Fibroblast of lung (primary cell): ENCODE measurements around the gene MTURN. TPM values are rescaled to one million over a fixed set of nuclear protein-coding genes. Genes with fewer than 3 reads are reported as not detected.
A peak's percentile ranks its signal among the peaks of the same experiment; 100 is the strongest.

ENCODE experiments used
- DNase-seq, 2 donors: peaks; one replicate each; pipeline versions ENCODE4 v3.0.0 to v3.0.0-alpha.2; 2010; ENCODE audit warnings: low read depth in 2 of 2
- H2AFZ ChIP-seq: 2 replicates; pipeline ENCODE4 v1.5.1; 2012; ENCODE audit warnings: low read length, control low read depth, inconsistent platforms
- H3K27ac ChIP-seq: 2 replicates; pipeline ENCODE4 v1.5.1; 2011; ENCODE audit warnings: low read length, control low read depth; ENCODE audit not compliant: insufficient read depth
- H3K27me3 ChIP-seq: 2 replicates; pipeline ENCODE4 v1.5.1; 2011; ENCODE audit warnings: mild to moderate bottlenecking, low read length; ENCODE audit not compliant: control insufficient read depth, insufficient read depth
- H3K36me3 ChIP-seq: 2 replicates; pipeline ENCODE4 v1.5.1; 2011; ENCODE audit warnings: low read length; ENCODE audit not compliant: control insufficient read depth, insufficient read depth
- H3K4me1 ChIP-seq: 2 replicates; pipeline ENCODE4 v1.5.1; 2011; ENCODE audit warnings: low read length; ENCODE audit not compliant: control insufficient read depth, insufficient read depth; ENCODE audit errors: extremely low read depth
- H3K4me2 ChIP-seq: 2 replicates; pipeline ENCODE4 v1.5.1; 2011; ENCODE audit warnings: low read length, control low read depth; ENCODE audit not compliant: insufficient read depth; ENCODE audit errors: extremely low read depth
- H3K4me3 ChIP-seq, 4 experiments: fragments of 200-600 bp in 1 of 4; sonication (generic) in 1 of 4; replicated peaks in 1 of 4; 2 replicates each; pipeline ENCODE4 v1.5.1; 2011 to 2016; ENCODE audit warnings: low read length in 4 of 4, low read depth in 3 of 4, mild to moderate bottlenecking in 3 of 4, control low read depth in 2 of 4, inconsistent platforms in 1 of 4, mixed read lengths in 1 of 4; ENCODE audit not compliant: insufficient read depth in 1 of 4; ENCODE audit errors: control extremely low read depth in 1 of 4
- H3K79me2 ChIP-seq: 2 replicates; pipeline ENCODE4 v1.5.1; 2012; ENCODE audit warnings: mild to moderate bottlenecking, low read length, inconsistent platforms; ENCODE audit not compliant: control insufficient read depth, insufficient read depth
- H3K9ac ChIP-seq: 2 replicates; pipeline ENCODE4 v1.5.1; 2011; ENCODE audit warnings: mild to moderate bottlenecking, low read length, control low read depth; ENCODE audit not compliant: insufficient read depth
- H3K9me3 ChIP-seq: 2 replicates; pipeline ENCODE4 v1.5.1; 2012; ENCODE audit warnings: low read depth, low read length; ENCODE audit not compliant: control insufficient read depth, insufficient read depth
- H4K20me1 ChIP-seq: 2 replicates; pipeline ENCODE4 v1.5.1; 2011; ENCODE audit warnings: low read length; ENCODE audit not compliant: control insufficient read depth, insufficient read depth; ENCODE audit errors: extremely low read depth
- CTCF ChIP-seq, 2 donors: IDR thresholded peaks in 1 of 2; conservative IDR thresholded peaks in 1 of 2; 1 replicate in 1 of 2; 2 replicates in 1 of 2; pipeline ENCODE4 v1.5.1; 2011 to 2012; ENCODE audit warnings: low read length in 2 of 2, control low read depth in 1 of 2, inconsistent platforms in 1 of 2, low read depth in 1 of 2, mild to moderate bottlenecking in 1 of 2
- EZH2 ChIP-seq: IDR thresholded peaks from 2 replicates; pipeline ENCODE4 v1.5.1; 2012; ENCODE audit warnings: low read length, control low read depth, mild to moderate bottlenecking; ENCODE audit errors: missing control alignments
- polyA plus RNA-seq, 2 donors: library from polyadenylated mRNA; depleted of rRNA in 1 of 2; stranded (reverse) in 1 of 2; unstranded in 1 of 2; fragments of >200 nt; gene quantifications; 2 replicates each; pipeline ENCODE4 v1.2.1, GENCODE V29; 2011 to 2012; ENCODE audit warnings: missing spikeins in 1 of 2
- total RNA-seq: library from RNA; depleted of rRNA; stranded (reverse); fragments of >200 nt; gene quantifications from 2 replicates; pipeline ENCODE4 v1.2.1, GENCODE V29; 2014

MTURN gene
- total and polyA plus RNA-seq, 2 donors (not counting 1 experiment from before 2014, with no cell fraction given) = 7.1 to 12.9 TPM

- no peaks in the 10 kb centered on the region for H3K9me3 ChIP-seq
Observed at GRCh38 chr7:30183749-30184369, 49.1 kb downstream of the MTURN start.

GRCh38 chr7:30184791-30185487 lies 50.2 kb downstream of the MTURN start:
- Histone ChIP-seq H3K9ac (no peak overlapping the region), H2AFZ (no peak overlapping the region), H3K9me3 (no peaks in the 10 kb centered on the region), H3K27me3 (no peaks in the 10 kb centered on the region), H3K4me3 (no peak overlapping the region), H3K27ac (no peak overlapping the region), H3K4me1 (no peaks in the 10 kb centered on the region), H4K20me1 (no peaks in the 10 kb centered on the region), H3K79me2 (no peaks in the 10 kb centered on the region), H3K4me2 (no peak overlapping the region), H3K36me3 (no peaks in the 10 kb centered on the region)
- peak in 1 of 2 donors; percentile 23 for DNase-seq
- TF ChIP-seq CTCF (conservative IDR thresholded peaks at IDR 0.05 in 1 of 2, IDR thresholded peaks at IDR 0.05 in 1 of 2; ENCODE audit: low read depth in 1 of 2, low read length in 2 of 2) (no peak), EZH2 (no peak)

More at GRCh38 chr7:30183749-30184369, 49.1 kb downstream of the MTURN start:
- H3K79me2 ChIP-seq = no peaks in the 10 kb centered on the region
- DNase-seq = no peak
- TF ChIP-seq CTCF (conservative IDR thresholded peaks at IDR 0.05 in 1 of 2, IDR thresholded peaks at IDR 0.05 in 1 of 2; ENCODE audit: low read depth in 1 of 2, low read length in 2 of 2) (no peak), EZH2 (no peak)
- no peaks in the 10 kb centered on the region for H3K4me1 ChIP-seq
- H3K27me3 ChIP-seq = no peaks in the 10 kb centered on the region
- H3K4me3 ChIP-seq = no peak overlapping the region
- no peak overlapping the region for H3K27ac ChIP-seq
- no peak overlapping the region for H2AFZ ChIP-seq
- H3K36me3 ChIP-seq = no peaks in the 10 kb centered on the region
- H4K20me1 ChIP-seq = no peaks in the 10 kb centered on the region
- no peak overlapping the region for H3K9ac ChIP-seq
- no peak overlapping the region for H3K4me2 ChIP-seq

GRCh38 chr7:30185496-30185895 lies 50.7 kb downstream of the MTURN start:
- no peaks in the 10 kb centered on the region for H3K36me3 ChIP-seq
- TF ChIP-seq EZH2 (no peak), CTCF (conservative IDR thresholded peaks at IDR 0.05 in 1 of 2, IDR thresholded peaks at IDR 0.05 in 1 of 2; ENCODE audit: low read depth in 1 of 2, low read length in 2 of 2) (no peak)
- no peaks in the 10 kb centered on the region for H3K79me2 ChIP-seq
- no peak overlapping the region for H3K4me2 ChIP-seq
- no peaks in the 10 kb centered on the region for H4K20me1 ChIP-seq
- H3K27me3 ChIP-seq = no peaks in the 10 kb centered on the region
- H3K4me3 ChIP-seq = no peak overlapping the region
- H3K4me1 ChIP-seq = no peaks in the 10 kb centered on the region
- H2AFZ ChIP-seq = no peak overlapping the region
- no peak for DNase-seq
- no peak overlapping the region for H3K9ac ChIP-seq
- no peak overlapping the region for H3K27ac ChIP-seq
- H3K9me3 ChIP-seq = no peaks in the 10 kb centered on the region
